GM12878 (cell line): ENCODE data around the gene EPB41L4B. TPM values are rescaled to one million over a fixed set of nuclear protein-coding genes. Genes with fewer than 3 reads are reported as not detected.

ENCODE experiments used
- ATAC-seq: fragments of 200-7000 bp; cut with Tn5 transposase; 3 replicates; pipeline ENCODE4 v1.9.1; 2020; ENCODE audit warnings: mild to moderate bottlenecking, moderate library complexity
- BruUV-seq: library from RNA; stranded (reverse); fragments of 400-500 nt; replicated peaks from 2 replicates; lab custom pipeline; 2021; lab: Mats Ljungman, UMichigan
- CTCF ChIA-PET: fragments of 300-600 bp; sonication (Branson Sonifier 250); formaldehyde crosslinking; extraction: SDS; loops from one replicate; lab custom pipeline; 2021; ENCODE audit warnings: inconsistent platforms; lab: Yijun Ruan, JAX
- POLR2A ChIA-PET: fragments of 350-600 bp; formaldehyde crosslinking; extraction: SDS; loops from one replicate; lab custom pipeline; 2021; ENCODE audit warnings: inconsistent platforms; lab: Charles Lee
- RAD21 ChIA-PET: fragments of 300-600 bp; sonication (Branson Sonifier 250); formaldehyde crosslinking; loops from one replicate; lab custom pipeline; 2023; ENCODE audit warnings: antibody characterized with exemption; ENCODE audit not compliant: unreplicated experiment; lab: Charles Lee
- SMC1A ChIA-PET: fragments of 300-600 bp; sonication (Branson Sonifier 250); formaldehyde crosslinking; loops from one replicate; lab custom pipeline; 2023; ENCODE audit not compliant: unreplicated experiment, uncharacterized antibody; lab: Charles Lee
- DNase-seq: peaks from one replicate; pipeline ENCODE4 v3.0.0-alpha.2; 2011; ENCODE audit warnings: low read depth, low spot score
- FAIRE-seq: peaks from 3 replicates; lab custom pipeline; 2011; peaks lifted over from hg19 to GRCh38; lab: Jason Lieb, UNC
- H2AFZ ChIP-seq: 2 replicates; pipeline ENCODE4 v1.6.0; 2011; ENCODE audit warnings: low read depth, low read length, control low read depth; ENCODE audit not compliant: control insufficient read depth
- H3K27ac ChIP-seq: 2 replicates; pipeline ENCODE4 v1.5.1; 2011; ENCODE audit warnings: control low read depth; ENCODE audit not compliant: control insufficient read depth, insufficient read depth
- H3K27me3 ChIP-seq, 2 experiments: replicated peaks in 1 of 2; 2 replicates each; pipeline versions ENCODE4 v1.6.0 to v1.6.1; 2011; ENCODE audit warnings: low read length in 1 of 2; ENCODE audit not compliant: control insufficient read depth in 2 of 2, insufficient read depth in 2 of 2
- H3K36me3 ChIP-seq, 2 experiments: 2 replicates each; pipeline ENCODE4 v1.5.1; 2011; ENCODE audit warnings: low read length in 1 of 2; ENCODE audit not compliant: control insufficient read depth in 2 of 2, insufficient read depth in 2 of 2
- H3K4me1 ChIP-seq: 2 replicates; pipeline ENCODE4 v1.6.1; 2011; ENCODE audit warnings: mild to moderate bottlenecking, low read length, moderate library complexity, mixed read lengths; ENCODE audit not compliant: control insufficient read depth, insufficient read depth
- H3K4me2 ChIP-seq: 2 replicates; pipeline ENCODE4 v1.6.0; 2011; ENCODE audit warnings: control low read depth; ENCODE audit not compliant: control insufficient read depth, insufficient read depth
- H3K4me3 ChIP-seq: fragments of 200-600 bp; sonication (generic); 2 replicates; pipeline ENCODE4 v1.5.1; 2016
- H3K79me2 ChIP-seq: 2 replicates; pipeline ENCODE4 v1.6.0; 2011; ENCODE audit warnings: low read length; ENCODE audit not compliant: control insufficient read depth, insufficient read depth
- H3K9ac ChIP-seq: 2 replicates; pipeline ENCODE4 v1.8.0; 2011; ENCODE audit warnings: low read length, control low read depth, mixed read lengths; ENCODE audit not compliant: control insufficient read depth, insufficient read depth
- H3K9me3 ChIP-seq: replicated peaks from 3 replicates; pipeline ENCODE4 v1.5.1; 2011; ENCODE audit warnings: mild to moderate bottlenecking, low read length; ENCODE audit not compliant: control insufficient read depth, insufficient read depth
- H4K20me1 ChIP-seq: 2 replicates; pipeline ENCODE4 v1.6.0; 2011; ENCODE audit not compliant: control insufficient read depth, insufficient read depth
- DPF2 ChIP-seq: fragments of 450-650 bp; IDR thresholded peaks from 2 replicates; pipeline ENCODE4 v1.6.1; 2017; ENCODE audit warnings: mild to moderate bottlenecking
- EED ChIP-seq: sonication (generic); IDR thresholded peaks from 2 replicates; pipeline ENCODE4 v1.6.1; 2016; ENCODE audit warnings: antibody characterized with exemption, low read depth
- EZH2 ChIP-seq: IDR thresholded peaks from 2 replicates; pipeline ENCODE4 v1.6.1; 2012; ENCODE audit warnings: low read depth, mild to moderate bottlenecking, control low read depth, inconsistent platforms, low read length, borderline replicate concordance; ENCODE audit not compliant: control insufficient read depth
- FOS ChIP-seq: IDR thresholded peaks from 3 replicates; pipeline ENCODE4 v1.6.1; 2011; ENCODE audit warnings: borderline replicate concordance; ENCODE audit not compliant: insufficient read length; ENCODE audit errors: extremely low read depth
- LARP7 ChIP-seq: fragments of 450-650 bp; IDR thresholded peaks from 2 replicates; pipeline ENCODE4 v1.6.1; 2017; ENCODE audit warnings: mild to moderate bottlenecking
- MXI1 ChIP-seq: fragments of 150-350 bp; IDR thresholded peaks from 2 replicates; pipeline ENCODE4 v1.6.1; 2011; ENCODE audit warnings: low read depth, mild to moderate bottlenecking, inconsistent platforms, low read length, improper control_type of control experiment
- NKRF ChIP-seq: fragments of 450-650 bp; conservative IDR thresholded peaks from 2 replicates; pipeline ENCODE4 v1.6.1; 2017; ENCODE audit warnings: mild to moderate bottlenecking, moderate library complexity
- POLR2A ChIP-seq: IDR thresholded peaks from 2 replicates; pipeline ENCODE4 v1.6.1; 2011; ENCODE audit warnings: low read depth, mild to moderate bottlenecking, low read length
- RFX5 ChIP-seq: IDR thresholded peaks from 2 replicates; pipeline ENCODE4 v1.6.1; 2011; ENCODE audit warnings: low read depth, low read length, improper control_type of control experiment
- TBL1XR1 ChIP-seq: IDR thresholded peaks from 2 replicates; pipeline ENCODE4 v1.6.1; 2012; ENCODE audit warnings: low read depth, low read length, improper control_type of control experiment
- ZNF687 ChIP-seq: fragments of 450-650 bp; IDR thresholded peaks from 2 replicates; pipeline ENCODE4 v1.6.1; 2017; ENCODE audit warnings: mild to moderate bottlenecking, moderate library complexity
- WGBS: methylation state at CpG from one replicate; pipeline ENCODE4 v1.1.6; 2016; ENCODE audit warnings: low lambda C conversion rate; ENCODE audit not compliant: insufficient replicate concordance, insufficient coverage; ENCODE audit errors: missing lambda C conversion rate; 5-methylcytosine and 5-hydroxymethylcytosine counted together
- in situ Hi-C: fragments of 300-500 bp; cut with MboI; formaldehyde crosslinking; loops from 9 replicates; pipeline ENCODE4 v1.14.3; 2018; ENCODE audit warnings: mixed read lengths
- intact Hi-C: fragments of 100-400 bp; cut with micrococcal nuclease; formaldehyde crosslinking; loops from one replicate; pipeline ENCODE4 v1.14.2; 2022; ENCODE audit not compliant: unreplicated experiment
- polyA plus RNA-seq, 11 experiments: library from polyadenylated mRNA; depleted of rRNA in 4 of 11; unstranded in 6 of 11; stranded (reverse) in 5 of 11; fragments of >200 nt; fragmentation: Nextera tagmentation in 4 of 11; fragmentation: Illumina TruSeq in 1 of 11; extraction: Ambion mirVana in 4 of 11; extraction: Trizol in 1 of 11; gene quantifications; 1 replicate in 1 of 11; 2 replicates in 10 of 11; pipeline versions ENCODE4 v1.2.1 to v1.2.3, GENCODE V29; 2011 to 2016; ENCODE audit warnings: inconsistent platforms in 2 of 11, missing spikeins in 2 of 11, low read depth in 1 of 11
- total RNA-seq, 4 experiments: library from RNA; depleted of rRNA in 3 of 4; stranded (reverse); fragments of >200 nt in 3 of 4; fragmentation: Illumina TruSeq in 1 of 4; extraction: Trizol in 1 of 4; gene quantifications; 2 replicates each; pipeline versions ENCODE4 v1.2.1 to v1.2.3, GENCODE V29; 2013 to 2021

EPB41L4B gene
- total and polyA plus RNA-seq, 10 of the 15 experiments (the other 5 are each of a cell fraction or from before 2014, with no cell fraction given) = 0.04 to 0.75 (median 0.13) TPM; not detected in 1

GRCh38 chr9:109301012-109301411 lies 19.8 kb downstream of the EPB41L4B start:
- RAD21 ChIA-PET = interaction anchor here (0.5 kb wide), 1 partner anchor 222 kb away, joined by 3 read pairs; no protein-coding TSS in a partner anchor
- in situ Hi-C loops = no loop called here

GRCh38 chr9:109299891-109300290 lies 21.0 kb downstream of the EPB41L4B start:
- H3K9me3 ChIP-seq = no peaks in the 10 kb centered on the region
- WGBS = 70% methylated on average over 11 of the region's 11 CpGs
- TF ChIP-seq TBL1XR1 = no peak
- TF ChIP-seq RFX5 = no peak
- TF ChIP-seq EZH2 = no peak
- no peak for TF ChIP-seq MXI1
- TF ChIP-seq EED = no peak
- TF ChIP-seq FOS = no peak
- no peak for TF ChIP-seq NKRF
- no peak for TF ChIP-seq DPF2
- TF ChIP-seq ZNF687 = no peak
- CTCF ChIA-PET = no interaction called here
- H3K36me3 ChIP-seq = no peaks in the 10 kb centered on the region
- in situ Hi-C loops = no loop called here
- no peak overlapping the region for H3K4me3 ChIP-seq
- RAD21 ChIA-PET = no interaction called here
- no peak for DNase-seq
- no peak overlapping the region for H3K9ac ChIP-seq
- no peaks in the 10 kb centered on the region for H3K79me2 ChIP-seq
- intact Hi-C loops = no loop called here
- no peak overlapping the region for H2AFZ ChIP-seq
- no peaks in the 10 kb centered on the region for H4K20me1 ChIP-seq
- no peak overlapping the region for H3K27ac ChIP-seq
- BruUV-seq = no TSS peak
- SMC1A ChIA-PET = no interaction called here
- no peaks in the 10 kb centered on the region for H3K4me1 ChIP-seq
- H3K27me3 ChIP-seq = no peaks in the 10 kb centered on the region; a peak in 2 of 4 replicates
- POLR2A ChIA-PET = no interaction called here
- H3K4me2 ChIP-seq = no peak overlapping the region
- no peak for FAIRE-seq
- no peak for ATAC-seq

More at GRCh38 chr9:109301012-109301411, 19.8 kb downstream of the EPB41L4B start:
- H2AFZ ChIP-seq = no peak overlapping the region
- H3K79me2 ChIP-seq = no peaks in the 10 kb centered on the region
- H3K4me2 ChIP-seq = no peak overlapping the region
- H3K27ac ChIP-seq = no peak overlapping the region
- intact Hi-C loops = no loop called here
- TF ChIP-seq POLR2A (no peak), LARP7 (no peak)
- DNase-seq = no peak
- H4K20me1 ChIP-seq = no peaks in the 10 kb centered on the region
- ATAC-seq = no peak
- FAIRE-seq = no peak
- WGBS = 22% methylated on average over 2 of the region's 2 CpGs
- H3K9ac ChIP-seq = no peak overlapping the region
- H3K27me3 ChIP-seq = no peaks in the 10 kb centered on the region; a peak in 1 of 4 replicates
- no TSS peak for BruUV-seq
- no peaks in the 10 kb centered on the region for H3K4me1 ChIP-seq
- H3K9me3 ChIP-seq = no peaks in the 10 kb centered on the region
- CTCF ChIA-PET = no interaction called here
- POLR2A ChIA-PET = no interaction called here
- no peak overlapping the region for H3K4me3 ChIP-seq
- SMC1A ChIA-PET = no interaction called here
- H3K36me3 ChIP-seq = no peaks in the 10 kb centered on the region
